Pancreas (tissue), 10 donors: ENCODE measurements around the gene COL5A1. TPM values are rescaled to one million over a fixed set of nuclear protein-coding genes. Genes with fewer than 3 reads are reported as not detected.

ENCODE experiments used
- ATAC-seq, 4 donors: fragments of 200-7000 bp; cut with Tn5 transposase; one replicate each; pipeline versions ENCODE4 v1.8.0 to v1.9.1; 2020; ENCODE audit warnings: mild to moderate bottlenecking in 4 of 4, moderate library complexity in 4 of 4
- DNase-seq, 6 donors: peaks; one replicate each; pipeline ENCODE4 v3.0.0-alpha.2; 2020
- FAIRE-seq: peaks from 2 replicates; lab custom pipeline; 2012; peaks lifted over from hg19 to GRCh38; lab: Jason Lieb, UNC
- H3K27ac ChIP-seq, 4 donors: fragments of 200-600 bp; sonication (generic); 1 replicate in 3 of 4; 2 replicates in 1 of 4; pipeline versions ENCODE4 v1.5.0 to v1.8.0; 2020
- H3K27me3 ChIP-seq, 4 donors: fragments of 200-600 bp; one replicate each; pipeline ENCODE4 v1.8.0; 2021
- H3K36me3 ChIP-seq, 3 donors: fragments of 200-600 bp; sonication (generic) in 1 of 3; one replicate each; pipeline versions ENCODE4 v1.5.0 to v1.8.0; 2020 to 2021
- H3K4me1 ChIP-seq, 3 donors: fragments of 200-600 bp; one replicate each; pipeline ENCODE4 v1.8.0; 2021
- H3K4me3 ChIP-seq, 4 donors: fragments of 200-600 bp; sonication (generic) in 2 of 4; one replicate each; pipeline versions ENCODE4 v1.5.0 to v1.8.0; 2020 to 2021
- H3K9me3 ChIP-seq, 4 donors: fragments of 200-600 bp; one replicate each; pipeline ENCODE4 v1.8.0; 2021
- CTCF ChIP-seq, 4 donors: fragments of 200-600 bp; sonication (generic) in 3 of 4; IDR thresholded peaks; one replicate each; pipeline versions ENCODE4 v1.5.0 to v1.8.0; 2021; ENCODE audit warnings: antibody characterized with exemption in 4 of 4
- WGBS, 2 donors: extraction: QIAGEN DNeasy Blood & Tissue Kit; methylation state at CpG; one replicate each; pipeline ENCODE4 v1.1.7; 2013; 5-methylcytosine and 5-hydroxymethylcytosine counted together
- intact Hi-C, 3 donors: fragments of 100-400 bp; cut with DNase I; formaldehyde crosslinking; loops; one replicate each; pipeline versions ENCODE4 v1.11.1 to v1.14.2; 2022
- polyA plus RNA-seq, 2 donors: library from polyadenylated mRNA; stranded (reverse); fragments of 200-250 nt; gene quantifications; one replicate each; pipeline ENCODE4 v1.2.3, GENCODE V29; 2013
- total RNA-seq, 6 donors: library from RNA; stranded (reverse); fragmentation: NEBNext Ultra II Directional in 4 of 6; extraction: Animal tissue kit (Norgen Biotek cat#: 25700) in 4 of 6; gene quantifications; one replicate each; pipeline versions ENCODE4 v1.2.1 to v1.2.4, GENCODE V29; 2021 to 2023
- donor health status: healthy with polysubstance abuse.
- donor health status: DM: no; HTN: no; CAD: no; lungs with moderate emphysema.
- donor health status: DM: no; HTN: no; CAD: no.
- donor health status: control.
- donor health status: control.
- donor health status: Bipolar disorder and iron deficiency.
- donor health status: DM: yes; HTN: yes; CAD: no.
- donor health status: DM: no; HTN: no; CAD: no.
- donor health status: DM: no; HTN: no; CAD: no.
- donor health status: DM: yes; HTN: yes; CAD: no.

COL5A1 gene
- total and polyA plus RNA-seq, 8 donors = 1.2 to 62.8 (median 3.5) TPM

GRCh38 chr9:134650431-134651190 is 9.0 kb downstream of the COL5A1 start:
- peak in 1 of 6 donors; percentile 30 for DNase-seq
- WGBS, 2 donors = 70 to 79% methylated on average over 26 of the region's 26 CpGs
- TF ChIP-seq CTCF (IDR thresholded peaks at IDR 0.05) = no peak

GRCh38 chr9:134651226-134651905 is 9.8 kb downstream of the COL5A1 start:
- DNase-seq (peak in 1 of 6 donors; percentile 39), ATAC-seq (no peak), FAIRE-seq (no peak)
- intact Hi-C loops = no loop called here
- Histone ChIP-seq H3K27me3 (no peaks in the 10 kb centered on the region), H3K9me3 (no peaks in the 10 kb centered on the region), H3K27ac (no peak overlapping the region), H3K4me1 (no peaks in the 10 kb centered on the region), H3K4me3 (no peak overlapping the region), H3K36me3 (no peaks in the 10 kb centered on the region)
- 54 to 68% methylated on average over 10 of the region's 10 CpGs for WGBS, 2 donors
- no peak for TF ChIP-seq CTCF (IDR thresholded peaks at IDR 0.05)

More at GRCh38 chr9:134650431-134651190, 9.0 kb downstream of the COL5A1 start:
- intact Hi-C loops = no loop called here
- Histone ChIP-seq H3K27ac (no peak overlapping the region), H3K36me3 (no peaks in the 10 kb centered on the region), H3K9me3 (no peaks in the 10 kb centered on the region), H3K4me3 (no peak overlapping the region), H3K4me1 (no peaks in the 10 kb centered on the region), H3K27me3 (no peaks in the 10 kb centered on the region)
- FAIRE-seq = no peak
- no peak for ATAC-seq

GRCh38 chr9:134652291-134653225 is 11.0 kb downstream of the COL5A1 start:
- TF ChIP-seq CTCF (IDR thresholded peaks at IDR 0.05) = no peak
- intact Hi-C loops = no loop called here
- no peaks in the 10 kb centered on the region for H3K36me3 ChIP-seq
- H3K4me1 ChIP-seq = no peaks in the 10 kb centered on the region
- H3K9me3 ChIP-seq = no peaks in the 10 kb centered on the region
- ATAC-seq (no peak), FAIRE-seq (no peak), DNase-seq (peak in 1 of 6 donors; percentile 30)
- H3K27ac ChIP-seq = no peak overlapping the region
- 56 to 66% methylated on average over 28 of the region's 28 CpGs for WGBS, 2 donors
- H3K27me3 ChIP-seq = no peaks in the 10 kb centered on the region
- H3K4me3 ChIP-seq = no peak overlapping the region

- H3K4me3 ChIP-seq = no peak overlapping the region
- peak in 1 of 6 donors; percentile 34 for DNase-seq
Observed at GRCh38 chr9:134653259-134654009, 11.8 kb downstream of the COL5A1 start.

More at GRCh38 chr9:134653259-134654009, 11.8 kb downstream of the COL5A1 start:
- Histone ChIP-seq H3K27ac (no peak overlapping the region), H3K36me3 (no peaks in the 10 kb centered on the region), H3K9me3 (no peaks in the 10 kb centered on the region), H3K4me1 (no peaks in the 10 kb centered on the region), H3K27me3 (no peaks in the 10 kb centered on the region)
- 60 to 78% methylated on average over 17 of the region's 17 CpGs for WGBS, 2 donors
- intact Hi-C loops = no loop called here
- no peak for TF ChIP-seq CTCF (IDR thresholded peaks at IDR 0.05)
- FAIRE-seq (no peak), ATAC-seq (no peak)
